ENCODE data around the gene SPSB1.
A peak's percentile ranks its signal among the peaks of the same experiment; 100 is the strongest.

Gene SPSB1

GRCh38 chr1:9249534-9250410, 42.9 kb upstream of the SPSB1 start:
- H3K27me3 Mint-ChIP-seq (ENCODE audit: low read depth): no peaks in the 10 kb centered on the region
- H3K4me3 Mint-ChIP-seq: peak overlapping the region in 1 of 3 experiments; percentile 19
- H3K36me3 Mint-ChIP-seq (ENCODE audit: low read depth): peaks cover 23% of the 10 kb centered on the region
- TF ChIP-seq CTCF (IDR thresholded peaks at IDR 0.05; ENCODE audit: unreplicated experiment in 3 of 3): peak; percentile 45 to 68 (median 57)
- peaks cover 45% of the 10 kb centered on the region for H3K4me1 Mint-ChIP-seq
- no peaks in the 10 kb centered on the region for H3K9me3 Mint-ChIP-seq
- H3K27ac Mint-ChIP-seq: peak overlapping the region; percentile 62 to 79 (median 73)

GRCh38 chr1:9250411-9251381, 42.0 kb upstream of the SPSB1 start:
- Mint-ChIP-seq H3K4me3 (peak overlapping the region in 1 of 3 experiments; percentile 19), H3K27me3 (ENCODE audit: low read depth) (no peaks in the 10 kb centered on the region)

GRCh38 chr1:9251501-9251900, 41.2 kb upstream of the SPSB1 start:
- peak overlapping the region; percentile 62 to 88 (median 85) for H3K27ac Mint-ChIP-seq
- no peaks in the 10 kb centered on the region for H3K9me3 Mint-ChIP-seq
- H3K4me1 Mint-ChIP-seq: peaks cover 48% of the 10 kb centered on the region
- H3K27me3 Mint-ChIP-seq (ENCODE audit: low read depth): no peaks in the 10 kb centered on the region
- no peak for TF ChIP-seq CTCF (IDR thresholded peaks at IDR 0.05; ENCODE audit: unreplicated experiment in 3 of 3)
- H3K36me3 Mint-ChIP-seq (ENCODE audit: low read depth): peaks cover 18% of the 10 kb centered on the region
- peak overlapping the region in 1 of 3 experiments; percentile 27 for H3K4me3 Mint-ChIP-seq

More at GRCh38 chr1:9250411-9251381, 42.0 kb upstream of the SPSB1 start:
- no peaks in the 10 kb centered on the region for H3K9me3 Mint-ChIP-seq
- H3K27ac Mint-ChIP-seq: peak overlapping the region; percentile 62 to 79 (median 63)
- peaks cover 47% of the 10 kb centered on the region for H3K4me1 Mint-ChIP-seq
- no peak for TF ChIP-seq CTCF (IDR thresholded peaks at IDR 0.05; ENCODE audit: unreplicated experiment in 3 of 3)
- H3K36me3 Mint-ChIP-seq (ENCODE audit: low read depth): peaks cover 23% of the 10 kb centered on the region

GRCh38 chr1:9253004-9253403, 39.7 kb upstream of the SPSB1 start:
- no peaks in the 10 kb centered on the region for H3K9me3 Mint-ChIP-seq
- H3K27ac Mint-ChIP-seq: peak overlapping the region; percentile 78 to 86 (median 84)
- H3K4me3 Mint-ChIP-seq: peak overlapping the region; percentile 5 to 24 (median 16)
- H3K27me3 Mint-ChIP-seq (ENCODE audit: low read depth): no peaks in the 10 kb centered on the region
- H3K4me1 Mint-ChIP-seq: peaks cover 52% of the 10 kb centered on the region
- peaks cover 21% of the 10 kb centered on the region for H3K36me3 Mint-ChIP-seq (ENCODE audit: low read depth)
- no peak for TF ChIP-seq CTCF (IDR thresholded peaks at IDR 0.05; ENCODE audit: unreplicated experiment in 3 of 3)

- peaks cover 23% of the 10 kb centered on the region for H3K36me3 Mint-ChIP-seq (ENCODE audit: low read depth)
- H3K9me3 Mint-ChIP-seq: no peaks in the 10 kb centered on the region
- peak overlapping the region in 1 of 3 experiments; percentile 11 for H3K4me3 Mint-ChIP-seq
- H3K27ac Mint-ChIP-seq: peak overlapping the region; percentile 78 to 86 (median 84)
- no peaks in the 10 kb centered on the region for H3K27me3 Mint-ChIP-seq (ENCODE audit: low read depth)
- H3K4me1 Mint-ChIP-seq: peaks cover 52% of the 10 kb centered on the region
- TF ChIP-seq CTCF (IDR thresholded peaks at IDR 0.05; ENCODE audit: unreplicated experiment in 3 of 3): no peak
These were observed 39.1 kb upstream of the SPSB1 start for GRCh38 chr1:9253453-9254105.

All from nephron (organoid).